GM12801 (cell line): Measurements from ENCODE around the gene TOX2.

Source experiments
- TF ChIP-seq, protein P1 (sequence below): IDR thresholded peaks from one replicate; pipeline ENCODE4 v1.5.1; 2011; ENCODE audit warnings: control low read depth; ENCODE audit not compliant: insufficient read length; ENCODE audit errors: extremely low read depth

Gene TOX2

DNA sequence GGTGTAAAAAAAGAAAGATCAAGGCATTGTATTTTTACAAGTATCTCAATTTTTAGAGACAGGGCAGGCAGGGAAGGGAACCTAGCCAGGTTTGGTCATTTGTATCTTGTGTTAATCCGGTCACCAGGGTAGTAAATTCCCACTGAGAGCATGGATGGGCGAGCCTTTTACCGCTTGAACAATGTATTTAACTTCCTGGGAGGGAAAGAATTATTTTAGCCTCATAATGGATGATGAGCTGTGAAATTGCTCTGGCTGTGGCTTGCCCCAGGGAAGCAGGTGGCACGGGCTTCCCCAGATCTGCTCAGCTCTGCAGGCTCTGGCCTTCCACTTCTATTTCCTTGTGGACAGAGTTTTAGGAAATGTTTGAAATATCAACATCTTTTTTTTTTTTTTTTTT lies 72.9 kb downstream of the TOX2 start:
- TF ChIP-seq, protein P1, sequence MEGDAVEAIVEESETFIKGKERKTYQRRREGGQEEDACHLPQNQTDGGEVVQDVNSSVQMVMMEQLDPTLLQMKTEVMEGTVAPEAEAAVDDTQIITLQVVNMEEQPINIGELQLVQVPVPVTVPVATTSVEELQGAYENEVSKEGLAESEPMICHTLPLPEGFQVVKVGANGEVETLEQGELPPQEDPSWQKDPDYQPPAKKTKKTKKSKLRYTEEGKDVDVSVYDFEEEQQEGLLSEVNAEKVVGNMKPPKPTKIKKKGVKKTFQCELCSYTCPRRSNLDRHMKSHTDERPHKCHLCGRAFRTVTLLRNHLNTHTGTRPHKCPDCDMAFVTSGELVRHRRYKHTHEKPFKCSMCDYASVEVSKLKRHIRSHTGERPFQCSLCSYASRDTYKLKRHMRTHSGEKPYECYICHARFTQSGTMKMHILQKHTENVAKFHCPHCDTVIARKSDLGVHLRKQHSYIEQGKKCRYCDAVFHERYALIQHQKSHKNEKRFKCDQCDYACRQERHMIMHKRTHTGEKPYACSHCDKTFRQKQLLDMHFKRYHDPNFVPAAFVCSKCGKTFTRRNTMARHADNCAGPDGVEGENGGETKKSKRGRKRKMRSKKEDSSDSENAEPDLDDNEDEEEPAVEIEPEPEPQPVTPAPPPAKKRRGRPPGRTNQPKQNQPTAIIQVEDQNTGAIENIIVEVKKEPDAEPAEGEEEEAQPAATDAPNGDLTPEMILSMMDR, result no peak

DNA sequence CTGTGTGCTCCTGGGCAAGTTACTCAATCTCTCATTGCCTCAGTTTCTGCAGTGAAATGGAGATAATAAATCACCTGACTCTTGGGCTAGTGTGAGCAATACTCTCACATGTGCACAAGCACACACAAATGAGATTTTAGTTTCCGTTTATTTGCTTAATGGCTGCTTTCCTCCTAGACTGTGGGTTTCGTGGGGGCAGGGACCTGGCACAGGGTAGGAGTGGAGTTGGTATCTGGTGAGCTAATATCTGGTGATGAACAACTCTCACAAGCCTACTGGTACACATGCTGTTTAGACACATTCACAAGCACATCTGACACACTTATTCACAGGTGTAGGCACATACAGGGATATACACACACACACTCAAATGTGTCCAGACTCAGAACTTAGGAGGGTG lies 73.8 kb downstream of the TOX2 start:
- TF ChIP-seq, protein P1, result no peak

DNA sequence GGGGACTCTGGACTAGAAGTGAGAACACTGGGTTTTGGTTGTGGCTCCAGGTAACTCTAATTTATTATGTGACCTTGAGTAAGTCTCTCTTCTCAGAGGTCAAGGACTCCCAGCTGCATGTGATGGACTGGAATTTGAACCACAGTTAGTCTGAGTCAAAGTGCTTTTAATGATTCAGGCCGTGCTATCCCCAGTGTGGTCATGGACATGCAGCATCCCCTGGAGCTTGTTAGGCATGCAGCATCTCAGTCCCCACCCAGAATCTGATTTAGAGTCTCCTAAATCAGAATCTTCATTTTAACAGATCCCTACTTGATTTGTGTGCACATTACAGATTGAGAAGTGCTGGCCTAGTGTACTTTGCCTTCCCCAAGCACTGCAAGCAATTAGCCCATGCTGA lies 74.2 kb downstream of the TOX2 start:
- TF ChIP-seq, protein P1, result no peak

DNA sequence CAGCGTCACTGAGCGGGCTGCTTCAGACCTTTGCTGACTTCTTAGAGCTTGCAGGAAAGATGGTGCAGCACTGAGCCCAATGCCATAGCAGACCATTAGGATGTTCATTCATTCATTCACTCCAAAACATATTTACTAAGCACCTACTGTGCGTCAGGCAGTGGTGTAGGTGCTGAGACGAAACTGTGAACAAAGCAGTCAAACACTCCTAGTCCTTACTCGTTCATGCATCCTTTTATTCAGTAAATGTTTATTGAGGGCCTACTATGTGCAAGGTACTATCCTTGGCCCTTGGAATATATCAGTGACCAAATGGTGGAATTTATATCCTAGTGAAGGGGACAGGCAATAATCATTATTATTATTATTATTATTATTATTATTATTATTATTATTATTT lies 76.6 kb downstream of the TOX2 start:
- TF ChIP-seq, protein P1, result no peak

DNA sequence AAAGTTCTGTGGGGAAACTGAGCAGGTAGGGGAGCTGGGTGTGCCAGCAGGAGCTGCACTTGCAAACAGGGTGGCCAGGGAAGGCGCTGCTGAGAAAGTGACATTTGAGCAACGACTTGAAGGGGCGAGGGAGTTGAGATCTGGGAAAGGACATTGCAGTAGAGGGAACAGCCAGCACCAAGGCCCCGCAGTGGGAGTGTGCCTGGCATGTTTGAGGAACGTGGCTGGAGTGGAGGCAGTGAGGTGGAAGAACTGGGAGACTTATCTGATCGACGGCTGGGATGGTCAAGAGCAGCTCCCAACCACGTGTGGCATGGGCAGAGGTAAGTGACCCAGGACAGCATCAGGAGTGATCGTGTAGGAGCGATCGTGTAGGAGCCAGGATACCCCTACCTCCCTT lies 77.3 kb downstream of the TOX2 start:
- TF ChIP-seq, protein P1, result no peak

DNA sequence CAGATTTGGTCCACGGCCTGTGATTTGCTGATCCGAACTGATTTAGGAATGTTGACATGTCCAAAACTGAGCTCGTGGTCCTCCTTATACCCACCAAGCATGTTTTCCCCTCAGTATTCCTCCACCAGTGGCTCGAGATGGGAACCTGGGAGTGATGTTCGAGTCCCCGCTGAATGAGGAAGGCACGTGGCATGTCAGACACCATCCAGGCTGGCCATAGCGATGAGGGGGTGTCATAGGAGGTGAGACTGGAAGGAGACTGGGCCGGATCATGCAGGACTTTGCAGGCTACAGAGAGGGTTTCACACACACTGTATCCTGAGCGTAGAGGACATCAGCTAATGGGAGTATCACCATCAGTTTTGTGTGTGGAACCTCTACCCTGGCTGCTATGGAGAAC lies 78.2 kb downstream of the TOX2 start:
- TF ChIP-seq, protein P1, result no peak

DNA sequence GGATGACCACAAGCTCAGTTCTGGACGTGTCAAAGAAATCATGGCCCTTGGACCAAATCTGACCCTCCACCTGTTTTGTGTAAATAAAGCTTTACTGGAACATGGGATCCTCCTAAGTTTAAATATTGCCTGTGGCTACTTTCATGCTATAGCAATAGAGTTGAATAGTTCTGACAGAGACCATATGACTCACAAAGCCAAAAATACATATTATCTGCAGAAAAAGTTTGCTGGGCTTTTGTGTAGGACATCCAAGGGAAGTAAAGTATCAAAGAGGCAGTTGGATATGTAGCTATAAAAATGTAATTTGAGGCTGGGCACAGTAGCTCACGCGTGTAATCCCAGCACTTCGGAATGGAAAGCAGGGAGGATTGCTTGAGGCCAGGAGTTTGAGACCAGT lies 78.9 kb downstream of the TOX2 start:
- TF ChIP-seq, protein P1, result no peak
